ENCODE measurements around the gene PRKAR2A. TPM values are rescaled to one million over a fixed set of nuclear protein-coding genes. Genes with fewer than 3 reads are reported as not detected.

The PRKAR2A gene
- total RNA-seq, 1 donor, result 26.1 TPM

GRCh38 chr3:48708481-48708889 is 139.2 kb downstream of the PRKAR2A start:
- H3K27me3 ChIP-seq (ENCODE audit: insufficient read depth, low read length), result no peaks in the 10 kb centered on the region
- no peaks in the 10 kb centered on the region for H3K9me3 ChIP-seq (ENCODE audit: low read depth, low read length)
- no peak overlapping the region for H3K4me3 ChIP-seq (ENCODE audit: low read length)
- H3K4me1 ChIP-seq (ENCODE audit: insufficient read depth, low read length), result peaks cover 28% of the 10 kb centered on the region

GRCh38 chr3:48707157-48707556 is 140.5 kb downstream of the PRKAR2A start:
- Histone ChIP-seq H3K9me3 (ENCODE audit: low read depth, low read length) (no peaks in the 10 kb centered on the region), H3K4me1 (ENCODE audit: insufficient read depth, low read length) (peaks cover 24% of the 10 kb centered on the region), H3K4me3 (ENCODE audit: low read length) (no peak overlapping the region), H3K27me3 (ENCODE audit: insufficient read depth, low read length) (no peaks in the 10 kb centered on the region)

DNA sequence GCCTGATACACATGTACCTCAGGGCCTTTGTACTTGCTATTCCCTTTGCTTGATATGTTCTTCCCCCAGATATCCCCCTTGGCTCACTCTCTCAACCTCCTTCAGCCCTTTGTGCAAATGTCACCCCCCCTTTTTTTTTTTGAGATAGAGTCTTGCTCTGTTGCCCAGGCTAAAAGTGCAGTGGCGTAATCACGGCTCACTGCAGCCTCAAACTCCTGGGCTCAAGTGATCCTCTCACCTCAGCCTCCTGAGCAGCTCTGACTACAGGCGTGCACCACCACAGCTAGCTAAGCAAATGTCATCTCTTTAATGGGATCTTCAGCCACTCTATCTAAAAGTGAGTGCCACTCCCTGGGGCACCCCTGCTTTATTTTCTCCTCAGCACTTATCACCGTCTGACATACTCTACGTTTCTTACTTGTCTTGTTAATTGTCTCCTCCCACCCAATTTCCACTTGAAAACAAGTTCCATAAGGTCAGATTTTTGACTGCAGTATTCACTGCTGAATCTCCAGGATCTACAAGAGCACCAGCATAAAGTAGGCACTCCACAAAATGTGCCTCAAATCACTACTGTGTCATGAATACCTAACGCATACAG is 145.3 kb downstream of the PRKAR2A start:
- Histone ChIP-seq H3K4me1 (ENCODE audit: insufficient read depth, low read length) (peaks cover 4% of the 10 kb centered on the region), H3K9me3 (ENCODE audit: low read depth, low read length) (no peaks in the 10 kb centered on the region), H3K4me3 (ENCODE audit: low read length) (no peak overlapping the region), H3K27me3 (ENCODE audit: insufficient read depth, low read length) (no peaks in the 10 kb centered on the region)

GRCh38 chr3:48700731-48701405 is 146.8 kb downstream of the PRKAR2A start:
- no peaks in the 10 kb centered on the region for H3K4me1 ChIP-seq (ENCODE audit: insufficient read depth, low read length)
- no peaks in the 10 kb centered on the region for H3K27me3 ChIP-seq (ENCODE audit: insufficient read depth, low read length)
- H3K9me3 ChIP-seq (ENCODE audit: low read depth, low read length), result no peaks in the 10 kb centered on the region
- H3K4me3 ChIP-seq (ENCODE audit: low read length), result no peak overlapping the region

GRCh38 chr3:48698891-48699290 is 148.8 kb downstream of the PRKAR2A start:
- no peak overlapping the region for H3K4me3 ChIP-seq (ENCODE audit: low read length)
- no peaks in the 10 kb centered on the region for H3K27me3 ChIP-seq (ENCODE audit: insufficient read depth, low read length)
- no peaks in the 10 kb centered on the region for H3K9me3 ChIP-seq (ENCODE audit: low read depth, low read length)
- no peaks in the 10 kb centered on the region for H3K4me1 ChIP-seq (ENCODE audit: insufficient read depth, low read length)

- H3K27me3 ChIP-seq (ENCODE audit: insufficient read depth, low read length), result no peaks in the 10 kb centered on the region
- H3K9me3 ChIP-seq (ENCODE audit: low read depth, low read length), result no peaks in the 10 kb centered on the region
- H3K4me1 ChIP-seq (ENCODE audit: insufficient read depth, low read length), result no peaks in the 10 kb centered on the region
- H3K4me3 ChIP-seq (ENCODE audit: low read length), result no peak overlapping the region
Measured at GRCh38 chr3:48697952-48698351, 149.7 kb downstream of the PRKAR2A start.

DNA sequence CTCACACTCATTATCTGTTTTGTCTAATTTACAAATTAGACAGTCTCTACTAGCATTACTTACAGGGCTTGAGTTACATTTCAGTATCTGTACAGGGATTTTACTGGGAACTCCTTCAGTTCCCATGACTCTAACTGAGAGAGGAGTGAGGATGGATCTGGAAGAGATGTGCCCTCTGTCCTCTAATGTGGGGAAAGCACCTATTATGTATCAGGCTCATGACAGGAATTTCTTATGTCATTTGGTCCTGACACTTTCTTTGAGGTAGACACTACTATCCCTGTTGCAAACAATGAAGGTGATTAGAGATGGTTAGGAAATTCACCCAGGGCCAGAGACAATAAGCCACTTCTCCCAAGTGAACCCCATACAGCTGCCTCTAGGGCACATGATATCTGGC is 151.1 kb downstream of the PRKAR2A start:
- Histone ChIP-seq H3K4me1 (ENCODE audit: insufficient read depth, low read length) (no peaks in the 10 kb centered on the region), H3K27me3 (ENCODE audit: insufficient read depth, low read length) (no peaks in the 10 kb centered on the region), H3K4me3 (ENCODE audit: low read length) (no peak overlapping the region), H3K9me3 (ENCODE audit: low read depth, low read length) (no peaks in the 10 kb centered on the region)

Other genes with a start within 250 kb of the PRKAR2A start
- 131 TPM for gene UQCRC1, start 238.2 kb downstream of the PRKAR2A start, total RNA-seq
- 0.42 TPM for gene TMEM89, start 226.1 kb downstream of the PRKAR2A start, total RNA-seq
- gene SLC26A6, start 212.4 kb downstream of the PRKAR2A start, total RNA-seq, result 8.4 TPM
- gene CELSR3, start 185.0 kb downstream of the PRKAR2A start, total RNA-seq, result 2.6 TPM
- gene NCKIPSD, start 162.0 kb downstream of the PRKAR2A start, total RNA-seq, result 6.3 TPM
- gene IP6K2, start 130.7 kb downstream of the PRKAR2A start, total RNA-seq, result 92.5 TPM
- 2.2 TPM for gene SLC25A20, start 51.0 kb upstream of the PRKAR2A start, total RNA-seq
- 120 TPM for gene ARIH2, start 71.0 kb upstream of the PRKAR2A start, total RNA-seq
- gene P4HTM, start 142.4 kb upstream of the PRKAR2A start, total RNA-seq, result 18.6 TPM
- gene WDR6, start 159.5 kb upstream of the PRKAR2A start, total RNA-seq, result 31.9 TPM
- 16.3 TPM for gene DALRD3, start 170.7 kb upstream of the PRKAR2A start, total RNA-seq
- gene NDUFAF3, start 174.2 kb upstream of the PRKAR2A start, total RNA-seq, result 27.9 TPM
- gene IMPDH2, start 181.5 kb upstream of the PRKAR2A start, total RNA-seq, result 81.5 TPM
- 143 TPM for gene QRICH1, start 246.2 kb upstream of the PRKAR2A start, total RNA-seq